SU-DHL-6 (cell line): Measurements from ENCODE around the gene RTL9.

ENCODE experiments used
- EZH2phosphoT487 ChIP-seq: fragments of 200-600 bp; sonication (generic), shearing (Covaris generic); conservative IDR thresholded peaks from 2 replicates; pipeline ENCODE4 v1.6.1; 2018; ENCODE audit warnings: mild to moderate bottlenecking, antibody characterized with exemption, low read length, moderate library complexity, mixed read lengths
- TF ChIP-seq, protein P1 (sequence below): fragments of 200-600 bp; sonication (generic); IDR thresholded peaks from one replicate; pipeline ENCODE4 v1.5.1; 2017; ENCODE audit warnings: antibody characterized with exemption, mild to moderate bottlenecking, low read length, moderate library complexity; ENCODE audit not compliant: insufficient read depth, poor library complexity, severe bottlenecking

- TF ChIP-seq, protein P1, sequence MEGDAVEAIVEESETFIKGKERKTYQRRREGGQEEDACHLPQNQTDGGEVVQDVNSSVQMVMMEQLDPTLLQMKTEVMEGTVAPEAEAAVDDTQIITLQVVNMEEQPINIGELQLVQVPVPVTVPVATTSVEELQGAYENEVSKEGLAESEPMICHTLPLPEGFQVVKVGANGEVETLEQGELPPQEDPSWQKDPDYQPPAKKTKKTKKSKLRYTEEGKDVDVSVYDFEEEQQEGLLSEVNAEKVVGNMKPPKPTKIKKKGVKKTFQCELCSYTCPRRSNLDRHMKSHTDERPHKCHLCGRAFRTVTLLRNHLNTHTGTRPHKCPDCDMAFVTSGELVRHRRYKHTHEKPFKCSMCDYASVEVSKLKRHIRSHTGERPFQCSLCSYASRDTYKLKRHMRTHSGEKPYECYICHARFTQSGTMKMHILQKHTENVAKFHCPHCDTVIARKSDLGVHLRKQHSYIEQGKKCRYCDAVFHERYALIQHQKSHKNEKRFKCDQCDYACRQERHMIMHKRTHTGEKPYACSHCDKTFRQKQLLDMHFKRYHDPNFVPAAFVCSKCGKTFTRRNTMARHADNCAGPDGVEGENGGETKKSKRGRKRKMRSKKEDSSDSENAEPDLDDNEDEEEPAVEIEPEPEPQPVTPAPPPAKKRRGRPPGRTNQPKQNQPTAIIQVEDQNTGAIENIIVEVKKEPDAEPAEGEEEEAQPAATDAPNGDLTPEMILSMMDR, result no peak
- no peak for TF ChIP-seq EZH2phosphoT487
Measured at GRCh38 chrX:110402850-110403221, 44.2 kb downstream of the RTL9 start.
